Effector CD8-positive, alpha-beta T cell (primary cell): Measurements from ENCODE around the gene GRIA1.

Experiments
- DNase-seq: peaks from one replicate; lab custom pipeline; 2025; lab: John Stamatoyannopoulos, UW

Gene GRIA1

DNA sequence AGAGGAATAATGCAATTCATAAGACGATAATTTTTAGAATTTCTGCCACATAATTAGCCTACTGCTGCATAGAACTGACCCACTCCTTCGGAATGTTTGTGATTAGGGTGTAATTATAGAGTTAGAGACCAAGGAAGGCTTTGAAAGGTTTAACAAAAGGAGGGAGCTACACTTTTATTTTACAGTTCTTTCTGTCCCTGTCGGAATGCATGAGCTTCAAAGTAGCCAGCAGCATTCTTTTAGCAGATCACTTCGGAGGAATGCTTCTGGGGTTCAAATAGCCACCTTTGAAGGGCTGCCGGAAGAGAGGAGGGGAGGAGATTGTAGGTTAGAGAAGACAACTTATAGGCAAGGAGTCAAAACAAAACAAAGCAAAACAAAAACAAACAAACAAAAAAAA, 168.1 kb downstream of the GRIA1 start:
- DNase-seq = no peak

DNA sequence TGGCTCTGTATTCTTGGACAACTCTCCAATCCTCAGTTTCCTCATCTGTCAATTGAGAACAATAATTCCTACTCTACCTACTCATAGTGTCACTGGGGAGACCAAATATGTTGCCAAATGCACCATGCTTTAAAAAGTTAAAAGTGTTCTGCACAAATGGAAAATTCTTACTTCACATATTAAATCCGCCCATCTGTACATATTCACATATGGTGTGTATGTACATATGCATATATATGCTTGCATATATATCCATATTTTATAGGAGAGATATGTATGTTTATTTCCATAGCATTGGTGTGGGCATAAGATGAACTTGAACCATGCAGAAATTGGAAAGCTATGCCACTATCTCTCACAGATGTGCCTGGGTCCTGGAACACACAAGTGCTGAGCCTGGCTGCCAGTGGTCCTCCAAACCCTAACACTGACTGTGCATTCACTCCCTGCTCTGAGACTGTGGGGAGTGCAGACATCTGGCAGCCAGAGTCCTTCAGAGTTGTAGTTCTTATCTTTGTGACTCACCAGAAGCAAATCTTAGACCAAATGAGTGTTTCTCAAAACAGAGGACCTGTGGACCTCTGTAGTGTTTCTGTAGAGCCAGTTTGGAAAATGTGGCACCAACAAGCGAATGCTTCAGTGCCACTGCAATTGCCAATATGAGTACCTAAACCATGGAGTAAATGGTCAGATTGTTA, 168.7 kb downstream of the GRIA1 start:
- no peak for DNase-seq

DNA sequence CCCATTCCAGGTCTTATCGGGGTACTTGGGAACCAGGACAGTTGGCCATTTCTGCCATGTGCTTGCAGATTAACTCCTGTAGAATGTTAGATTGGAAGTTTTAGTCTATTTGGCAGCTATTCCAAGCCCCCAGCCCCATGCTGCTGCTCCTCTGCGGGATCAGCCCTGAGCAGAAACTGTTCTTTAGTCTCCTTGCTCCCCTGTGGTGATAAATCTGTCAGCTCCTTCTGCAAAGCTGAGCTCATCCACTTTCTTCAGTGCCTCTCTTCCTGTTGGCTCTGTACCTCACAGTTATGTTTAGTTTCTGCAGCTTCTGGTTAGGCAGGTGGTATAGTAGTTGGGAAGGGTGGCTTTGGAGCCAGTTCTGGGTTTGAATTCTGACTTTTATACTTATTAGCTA, 170.4 kb downstream of the GRIA1 start:
- DNase-seq = no peak

DNA sequence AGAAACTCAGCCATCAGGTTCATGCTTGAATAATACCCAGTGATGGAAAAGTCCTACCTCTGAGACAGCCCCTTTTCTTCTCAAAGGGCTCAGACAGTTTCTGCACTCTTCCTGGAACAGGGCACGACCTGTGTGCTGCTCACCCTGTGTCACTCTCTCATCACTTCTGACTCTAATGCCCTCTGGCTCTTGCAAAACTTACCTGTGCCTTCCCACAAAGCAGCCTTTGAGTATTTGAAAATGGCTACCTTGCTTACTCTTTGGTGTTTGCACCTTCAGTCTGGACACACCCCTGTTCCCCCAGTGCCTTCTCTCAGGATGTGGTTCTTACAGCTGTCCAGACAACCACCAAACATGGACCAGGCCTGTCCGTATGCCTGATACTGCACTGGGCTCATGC, 171.4 kb downstream of the GRIA1 start:
- DNase-seq = no peak

DNA sequence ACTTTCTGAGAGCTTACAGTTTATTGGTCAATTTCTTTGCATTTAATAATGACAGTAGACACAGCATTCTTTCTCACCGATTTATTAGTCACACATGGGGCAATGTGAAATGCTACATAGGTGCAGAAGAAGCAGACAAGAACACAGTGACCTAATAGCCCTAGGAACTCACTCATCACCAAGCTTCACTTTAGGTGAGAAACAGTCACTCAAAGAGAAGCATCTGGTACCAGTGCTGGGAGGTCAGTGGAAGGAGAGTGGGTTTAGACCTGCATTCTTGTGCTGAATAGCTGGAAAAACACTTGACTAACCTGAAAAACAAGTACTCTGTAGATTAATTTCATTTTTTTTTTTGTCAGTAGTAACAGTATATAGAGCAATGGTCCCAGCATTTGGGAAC, 179.6 kb downstream of the GRIA1 start:
- DNase-seq = no peak

DNA sequence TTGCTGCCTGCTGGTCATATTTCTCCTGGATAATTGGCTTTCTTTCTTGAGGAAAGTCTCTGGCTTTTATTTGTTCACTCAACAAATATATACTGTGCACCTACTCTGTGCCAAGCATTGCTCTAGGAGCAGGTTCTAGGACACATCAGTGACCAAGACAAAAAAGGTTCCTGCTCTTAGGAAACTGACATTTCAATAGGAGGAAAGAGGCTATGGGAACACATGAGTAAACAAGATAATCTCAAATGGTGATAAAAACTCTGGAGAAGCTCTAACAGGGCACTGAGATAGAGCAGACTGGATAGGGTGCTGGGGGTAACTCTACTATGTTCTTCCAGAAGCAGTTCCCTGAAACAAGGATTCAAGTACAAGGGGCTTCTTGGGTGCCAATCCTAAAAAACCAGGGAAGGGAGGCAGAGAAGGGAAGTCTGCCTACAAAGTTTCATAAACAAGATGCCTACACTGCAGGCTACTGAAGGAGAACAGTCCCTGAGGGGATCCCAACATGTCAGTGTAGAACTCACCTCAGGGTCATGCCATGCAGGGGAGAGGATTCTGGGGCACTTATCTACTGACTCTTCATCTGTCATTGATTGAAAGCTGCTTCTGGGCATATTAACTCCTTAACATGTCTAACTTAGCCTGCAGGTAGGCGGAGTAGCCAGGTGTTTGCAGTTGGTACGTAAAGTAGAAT, 181.3 kb downstream of the GRIA1 start:
- no peak for DNase-seq

DNA sequence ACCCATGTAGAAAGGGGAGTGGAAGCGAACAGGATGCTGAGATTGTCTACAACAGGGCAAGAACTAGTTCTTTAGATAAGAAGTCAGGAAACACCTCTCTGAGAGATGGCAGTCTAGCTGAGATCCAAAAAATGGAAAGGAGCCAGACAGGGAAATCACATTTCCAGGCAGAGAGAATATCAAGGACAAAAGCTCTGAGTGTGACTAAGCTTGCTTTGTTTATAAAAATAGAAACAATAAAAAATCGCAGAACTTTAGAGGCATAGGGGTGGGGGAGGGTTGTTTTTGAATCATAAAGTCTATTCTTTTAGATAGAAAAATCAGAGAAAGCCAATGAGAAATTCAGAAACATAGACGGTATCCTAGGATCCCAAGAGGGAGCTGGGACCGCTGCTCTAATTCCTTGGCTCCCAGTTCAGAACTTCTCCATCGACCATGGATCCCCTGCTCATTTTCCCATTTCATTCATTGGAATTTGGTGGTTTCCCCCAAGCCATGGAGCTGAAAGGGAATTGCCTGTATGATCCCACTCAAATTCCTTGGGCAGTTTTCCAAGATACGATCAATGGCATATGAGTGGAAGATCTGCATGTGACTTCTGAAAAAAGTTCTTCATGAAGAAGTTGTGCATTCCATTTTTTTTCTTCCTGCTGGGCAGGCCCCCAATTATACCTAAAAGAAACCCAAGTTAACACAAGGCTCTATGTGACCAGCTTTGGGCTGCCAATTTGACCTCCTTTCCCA, 182.0 kb downstream of the GRIA1 start:
- DNase-seq = no peak

DNA sequence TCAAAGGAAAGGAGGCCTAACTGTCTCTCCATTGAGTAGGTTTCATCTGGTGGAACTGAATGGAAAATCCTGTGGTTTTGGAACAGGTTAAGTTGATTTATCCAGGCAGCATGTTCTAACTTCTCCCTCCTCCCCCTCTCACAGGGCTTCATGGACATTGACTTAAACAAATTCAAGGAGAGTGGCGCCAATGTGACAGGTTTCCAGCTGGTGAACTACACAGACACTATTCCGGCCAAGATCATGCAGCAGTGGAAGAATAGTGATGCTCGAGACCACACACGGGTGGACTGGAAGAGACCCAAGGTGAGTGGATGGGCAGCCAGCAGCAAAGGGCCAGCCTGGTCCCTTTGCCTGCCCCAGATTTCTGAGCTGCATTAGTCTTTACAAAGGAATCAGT, 183.9 kb downstream of the GRIA1 start:
- no peak for DNase-seq

DNA sequence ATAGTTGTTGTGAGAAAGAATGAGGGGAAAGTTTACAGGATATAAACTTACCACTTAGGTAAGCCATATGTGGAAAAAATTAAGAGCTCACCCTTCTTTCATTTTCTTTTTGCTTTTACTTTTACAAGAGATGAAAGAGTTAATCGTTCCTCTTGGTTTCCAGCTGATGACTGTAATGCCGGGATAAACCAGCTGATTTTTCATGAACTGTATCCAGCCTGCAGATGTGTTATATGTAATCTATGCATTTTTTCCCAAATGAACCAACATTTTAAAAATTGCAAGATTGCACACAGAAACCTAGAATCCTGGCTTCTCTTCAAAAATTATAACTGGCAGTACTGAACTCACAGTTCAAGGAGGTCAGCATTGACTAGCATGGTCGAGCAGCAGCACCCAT, 185.9 kb downstream of the GRIA1 start:
- no peak for DNase-seq

DNA sequence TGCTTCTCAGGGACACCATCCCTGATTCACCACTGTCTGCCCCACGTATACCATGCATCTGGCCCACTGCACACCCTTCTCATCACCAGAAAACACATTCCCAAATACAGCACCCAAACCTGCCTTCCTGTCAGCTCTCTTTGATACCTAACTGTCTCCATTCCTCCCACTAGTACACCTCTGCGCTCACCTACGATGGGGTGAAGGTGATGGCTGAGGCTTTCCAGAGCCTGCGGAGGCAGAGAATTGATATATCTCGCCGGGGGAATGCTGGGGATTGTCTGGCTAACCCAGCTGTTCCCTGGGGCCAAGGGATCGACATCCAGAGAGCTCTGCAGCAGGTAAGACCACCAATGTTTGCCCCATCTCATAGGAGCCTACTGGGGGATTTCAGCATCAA, 186.4 kb downstream of the GRIA1 start:
- DNase-seq = no peak

DNA sequence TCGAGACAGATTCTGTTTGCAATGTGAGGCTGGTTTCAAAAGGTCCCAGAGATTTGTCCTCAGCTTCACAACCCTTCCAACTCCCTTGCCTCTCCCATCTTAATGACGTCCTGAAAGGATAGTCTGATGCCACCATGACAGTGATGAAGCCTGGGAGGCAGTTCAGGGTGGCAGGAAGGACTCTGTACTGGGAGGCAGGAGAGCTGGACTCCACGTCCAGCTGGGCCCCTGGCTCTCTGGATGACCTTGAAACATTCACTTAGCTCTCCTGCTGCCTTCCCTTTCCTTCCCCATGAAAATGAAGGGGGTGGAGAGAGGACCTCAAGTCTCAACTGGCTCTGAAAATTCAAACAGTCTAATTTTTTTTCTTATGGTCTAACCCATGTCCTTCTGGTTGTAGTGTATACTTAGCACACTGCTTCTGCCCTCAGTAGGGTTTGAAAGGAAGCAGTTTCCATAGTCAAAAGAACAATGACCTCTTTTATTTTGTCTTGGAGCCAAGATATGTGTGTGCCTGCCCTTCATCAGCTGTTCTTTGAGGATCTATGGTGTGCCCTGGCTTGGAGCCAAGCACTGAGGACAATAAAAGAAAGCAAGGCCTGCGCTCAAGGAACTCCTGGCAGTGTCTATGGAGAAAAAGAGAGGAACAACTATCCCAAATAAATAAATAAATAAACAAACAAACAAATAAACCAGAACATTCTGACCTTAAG, 188.3 kb downstream of the GRIA1 start:
- DNase-seq = no peak

DNA sequence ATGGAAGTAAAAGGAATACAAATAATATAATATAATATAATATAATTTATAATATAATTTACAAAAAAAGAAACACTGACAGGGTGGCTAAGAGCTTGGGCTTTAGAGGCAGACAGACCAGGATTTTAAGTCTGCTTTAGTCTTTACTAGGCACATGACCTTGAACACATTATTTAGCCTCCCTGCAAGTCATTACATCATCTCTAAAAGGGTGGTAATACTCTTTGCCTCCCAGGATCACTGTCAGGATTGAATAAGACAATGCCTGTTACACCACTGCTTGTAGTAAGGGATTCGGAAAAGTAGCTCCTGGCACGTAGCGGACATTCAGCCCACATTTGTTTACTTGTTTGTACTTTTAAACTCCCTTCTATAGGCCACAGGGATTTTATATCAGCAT, 199.8 kb downstream of the GRIA1 start:
- no peak for DNase-seq

DNA sequence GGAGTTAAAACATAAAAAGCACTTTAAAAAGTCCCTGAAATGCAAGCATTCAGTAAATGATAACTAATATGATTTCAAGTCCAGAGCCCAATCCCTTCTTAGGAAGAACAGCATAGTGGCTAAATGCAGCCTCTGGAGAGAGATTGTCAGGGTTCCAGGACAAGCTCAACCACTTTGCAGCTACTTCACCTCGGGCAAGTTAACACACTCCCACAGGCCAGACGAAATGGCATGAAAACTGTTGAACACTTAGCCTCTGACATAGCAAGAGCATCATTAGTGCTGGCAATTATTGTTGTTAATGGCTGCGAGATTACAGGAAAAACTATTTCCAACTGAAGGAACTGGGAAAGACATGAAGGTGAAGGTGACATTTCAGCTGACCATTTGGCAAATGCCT, 205.8 kb downstream of the GRIA1 start:
- DNase-seq = no peak

DNA sequence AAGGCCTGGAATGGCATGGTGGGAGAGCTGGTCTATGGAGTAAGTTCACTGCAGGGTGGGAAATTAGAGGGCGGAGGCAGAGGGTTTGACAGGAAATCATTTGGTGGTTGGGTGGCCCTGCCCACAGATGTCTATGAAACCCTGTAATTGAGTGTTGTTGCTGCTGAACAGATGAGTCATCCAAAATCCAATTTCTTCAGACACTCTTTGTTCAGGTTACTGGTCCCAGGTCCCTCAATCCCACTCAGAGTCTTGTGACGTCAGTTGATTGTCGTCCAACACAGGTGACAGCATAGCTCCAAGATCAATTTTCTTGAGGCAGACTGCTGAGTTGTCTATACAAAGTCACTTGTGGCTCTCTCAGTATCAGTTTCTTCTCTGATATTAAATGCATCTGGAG, 208.6 kb downstream of the GRIA1 start:
- no peak for DNase-seq

DNA sequence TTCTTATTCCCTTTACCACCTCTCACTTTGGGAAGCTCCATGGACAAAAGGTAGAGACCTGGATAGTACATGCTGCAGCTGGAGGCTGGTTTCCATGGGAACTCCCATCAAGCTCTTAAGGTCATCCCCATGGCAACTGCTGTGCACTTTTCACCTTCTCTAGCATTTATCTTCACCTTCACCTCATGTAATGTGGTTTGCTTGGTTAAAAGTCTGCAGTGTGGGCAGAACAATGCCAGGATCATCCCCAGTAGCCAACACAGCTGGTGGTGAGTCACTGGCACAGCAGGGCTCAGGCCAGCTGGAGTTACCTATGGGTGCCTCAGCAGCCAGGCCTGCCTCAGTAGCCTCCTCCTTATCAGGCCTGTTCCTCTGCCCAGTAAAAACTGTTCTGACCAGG, 210.5 kb downstream of the GRIA1 start:
- DNase-seq = no peak

DNA sequence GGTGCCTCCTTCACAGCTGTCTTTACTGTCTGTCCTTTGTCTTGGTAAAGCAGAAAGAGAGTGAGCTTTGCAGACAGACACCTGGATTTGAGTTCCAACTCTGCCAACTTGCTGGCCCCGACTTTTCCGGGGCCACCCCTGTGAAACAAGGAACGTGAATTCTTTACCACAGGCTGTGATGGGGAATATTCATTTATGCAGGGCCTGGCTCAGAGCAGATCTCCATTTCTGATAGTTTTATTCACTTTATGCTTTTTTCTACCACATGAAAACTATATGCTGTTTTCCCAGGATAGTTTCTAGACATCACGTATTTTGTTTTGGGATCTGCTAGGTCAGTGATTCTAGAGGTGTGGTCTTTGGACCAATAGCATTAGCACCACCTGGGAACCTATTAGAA, 211.8 kb downstream of the GRIA1 start:
- no peak for DNase-seq

DNA sequence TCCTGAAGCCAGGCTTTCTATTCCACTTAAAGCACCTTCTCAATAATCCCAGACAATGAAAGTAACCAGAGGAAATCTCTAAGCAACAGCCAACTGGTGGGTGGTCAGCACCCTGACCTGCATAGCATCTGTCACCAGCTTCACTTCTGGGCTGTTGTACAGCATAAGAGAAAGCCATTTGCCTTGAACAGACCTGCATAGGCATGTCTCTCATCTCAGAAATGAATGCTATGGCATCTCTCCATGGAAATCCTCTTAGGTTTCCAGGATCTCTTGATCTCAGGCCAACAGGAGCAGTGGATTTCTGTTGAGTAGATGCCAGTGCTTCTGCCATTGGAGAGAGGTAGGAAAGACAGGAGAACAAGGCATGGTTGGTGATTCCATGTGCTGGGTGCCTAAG, 213.6 kb downstream of the GRIA1 start:
- no peak for DNase-seq

DNA sequence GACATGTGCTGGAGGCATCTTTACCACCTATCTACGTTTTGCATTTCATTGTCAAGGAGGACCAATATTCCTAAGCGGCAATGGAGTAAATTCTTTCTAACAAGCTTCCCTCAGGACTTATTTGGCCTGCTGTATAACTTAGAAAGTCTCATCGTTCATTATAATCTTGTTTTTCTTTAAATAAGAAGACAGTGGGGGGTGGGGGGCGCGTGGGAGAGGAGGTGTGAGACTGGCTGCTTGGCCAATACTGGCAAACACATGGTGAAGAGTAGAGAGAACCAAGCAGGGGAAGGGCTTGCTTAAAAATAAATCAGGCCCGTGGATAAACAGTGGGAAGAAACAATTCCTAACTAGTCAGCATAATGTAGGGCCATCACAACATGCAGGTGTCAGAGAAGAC, 217.2 kb downstream of the GRIA1 start:
- DNase-seq = no peak

DNA sequence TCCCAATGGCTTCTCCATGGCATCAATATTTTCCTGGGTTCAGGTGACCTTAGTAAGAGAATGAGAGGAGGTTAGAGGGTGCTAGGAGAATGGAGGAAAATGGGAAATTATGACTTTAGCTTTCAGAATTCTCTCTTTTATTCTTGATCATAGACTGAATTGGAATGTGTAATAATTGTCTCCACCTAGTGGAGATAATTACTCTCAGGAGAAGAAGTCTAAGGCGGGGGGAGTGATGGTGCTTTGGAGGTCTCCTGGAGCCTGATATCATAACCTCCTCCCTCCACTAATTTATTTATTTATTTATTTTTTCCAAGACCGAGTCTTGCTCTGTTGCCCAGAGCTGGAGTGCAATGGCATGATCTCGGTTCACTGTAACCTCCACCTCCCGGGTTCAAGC, 221.3 kb downstream of the GRIA1 start:
- no peak for DNase-seq

DNA sequence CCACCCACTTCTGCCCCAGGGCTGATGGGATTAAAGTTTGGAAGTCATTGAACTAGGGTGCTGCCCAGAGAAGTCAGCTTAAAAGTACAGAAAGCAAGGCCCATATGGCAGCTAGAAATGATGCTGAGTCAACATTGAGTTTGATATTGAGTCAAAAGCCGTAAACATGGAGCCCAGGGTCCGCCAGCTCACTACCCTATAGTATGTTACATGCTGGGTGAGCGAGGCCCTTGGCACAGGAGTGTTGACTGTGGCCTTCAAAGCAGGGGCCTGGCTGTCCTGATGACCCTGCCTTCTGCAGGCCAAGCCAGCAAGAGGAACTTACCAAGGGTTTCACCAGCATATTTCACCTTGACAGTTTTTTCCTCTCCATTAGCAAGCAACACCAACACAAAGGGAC, 222.5 kb downstream of the GRIA1 start:
- DNase-seq = no peak

DNA sequence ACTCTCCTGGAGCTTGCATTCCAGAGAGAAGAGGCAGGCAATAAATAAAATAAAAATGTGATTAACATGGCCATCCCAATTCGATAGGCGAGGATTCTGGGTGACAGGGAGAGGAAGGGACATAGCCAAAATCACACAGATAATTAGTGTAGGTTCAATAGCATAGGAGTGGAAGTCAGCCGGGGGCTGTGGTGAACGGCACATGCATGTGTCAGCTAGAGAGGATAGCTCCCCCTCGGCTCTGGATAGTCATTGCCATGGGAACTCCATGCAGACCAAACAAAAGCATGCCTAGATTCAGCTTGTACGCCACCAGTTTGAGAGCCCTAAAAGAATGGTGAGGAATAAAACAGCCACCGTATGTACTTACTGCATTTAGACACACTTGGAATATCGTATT, 223.5 kb downstream of the GRIA1 start:
- DNase-seq = no peak

DNA sequence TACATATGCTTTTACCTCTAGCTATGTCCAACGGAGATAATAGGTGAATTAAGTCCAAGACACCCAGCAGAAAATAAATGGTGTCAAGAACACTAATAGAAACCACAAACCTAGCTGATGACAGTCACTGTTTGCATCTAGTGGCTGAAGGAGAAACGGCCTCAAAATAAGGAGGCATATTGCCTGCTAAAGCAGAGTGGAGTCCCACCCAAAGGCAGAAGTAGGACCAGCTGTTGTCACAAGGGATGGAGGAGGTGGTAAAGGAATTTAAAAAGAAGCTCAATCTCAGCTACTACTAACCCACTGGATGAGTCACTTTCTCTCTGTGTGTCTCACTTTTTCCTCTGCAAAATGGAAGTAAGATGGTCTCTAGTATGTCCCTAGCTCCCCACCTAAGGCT, 224.3 kb downstream of the GRIA1 start:
- DNase-seq = no peak

DNA sequence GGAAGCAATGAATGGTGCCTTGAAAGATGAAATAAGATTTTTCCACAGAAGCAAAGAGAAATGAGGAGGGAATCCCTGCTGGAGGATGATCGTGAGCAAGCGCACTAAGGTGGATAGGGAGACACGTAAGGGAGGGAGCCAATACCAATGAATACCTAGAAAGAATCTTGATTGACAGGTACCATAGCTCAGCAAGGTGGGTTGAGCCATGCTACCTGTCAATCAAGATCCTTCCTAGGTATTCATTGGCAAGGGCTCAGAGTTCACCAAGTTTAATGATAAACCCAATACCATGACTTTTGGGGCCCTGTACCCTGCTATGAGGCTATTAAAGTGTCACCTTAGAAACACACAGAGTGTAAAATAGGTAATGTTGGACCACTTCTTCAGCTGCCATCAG, 226.8 kb downstream of the GRIA1 start:
- DNase-seq = no peak
